ENCODE results near the gene PCDHGC4. TPM values are rescaled to one million over a fixed set of nuclear protein-coding genes. Genes with fewer than 3 reads are reported as not detected.
A peak's percentile ranks its signal among the peaks of the same experiment; 100 is the strongest.

Gene PCDHGC4
- total RNA-seq, 1 experiment from 2014 or later = 0.57 TPM

- in situ Hi-C loops (cut with HindIII; ENCODE audit: low pct_unique_long_range_greater_than_20kb, low sequenced_read_pairs) = no loop called here
- peaks cover 5% of the 10 kb centered on the region for H3K36me3 ChIP-seq (ENCODE audit: control insufficient read depth, insufficient read depth, low read length)
- BruUV-seq (replicated peaks) = no TSS peak
- no peaks in the 10 kb centered on the region; the same call in 1 of the 2 replicates for H3K9me3 ChIP-seq (ENCODE audit: control insufficient read depth, insufficient read depth, low read depth, low read length)
- no peak overlapping the region for H3K4me3 ChIP-seq (ENCODE audit: low read depth in 2 of 2, low read length in 2 of 2)
- no peaks in the 10 kb centered on the region for H3K27me3 ChIP-seq (ENCODE audit: control insufficient read depth, insufficient read depth, low read length)
- peaks cover 37% of the 10 kb centered on the region for H3K4me1 ChIP-seq (ENCODE audit: control insufficient read depth, insufficient read depth, low read length)
- TF ChIP-seq TCF7L2 (IDR thresholded peaks at IDR 0.05; ENCODE audit: low read depth, low read length) = no peak
- no peak for TF ChIP-seq CTCF (IDR thresholded peaks at IDR 0.05)
- TF ChIP-seq POLR2AphosphoS5 (IDR thresholded peaks at IDR 0.05; ENCODE audit: low read depth, low read length) = no peak
- TF ChIP-seq SIN3A (IDR thresholded peaks at IDR 0.05; ENCODE audit: borderline replicate concordance, insufficient read depth, low read depth, low read length) = no peak
- TF ChIP-seq REST (IDR thresholded peaks at IDR 0.05; ENCODE audit: insufficient read depth in 1 of 2, low read depth in 2 of 2, low read length in 1 of 2) = no peak
- ChIA-PET CTCF (interaction anchor here (1.5 kb wide), 1 partner anchor 105 kb away, joined by 17 read pairs; the partner anchor contains the start of gene PCDHGB7), POLR2A (no interaction called here)
- intact Hi-C loops (cut with micrococcal nuclease; ENCODE audit: unreplicated experiment) = loop anchor here (10.0 kb wide), 1 partner anchor 168 kb away; the partner anchor contains the start of genes PCDHGA4, PCDHGB1 and PCDHGB2
- H3K27ac ChIP-seq (ENCODE audit: low read length) = peak overlapping the region; percentile 86
- DNase-seq (ENCODE audit: low read depth, low spot score) (no peak), ATAC-seq (no peak)
Observed at GRCh38 chr5:141522301-141522700, 37.5 kb downstream of the PCDHGC4 start.

GRCh38 chr5:141523991-141524390, 39.2 kb downstream of the PCDHGC4 start:
- Histone ChIP-seq H3K4me1 (ENCODE audit: control insufficient read depth, insufficient read depth, low read length) (peaks cover 35% of the 10 kb centered on the region), H3K9me3 (ENCODE audit: control insufficient read depth, insufficient read depth, low read depth, low read length) (no peaks in the 10 kb centered on the region; the same call in 1 of the 2 replicates), H3K36me3 (ENCODE audit: control insufficient read depth, insufficient read depth, low read length) (peaks cover 15% of the 10 kb centered on the region), H3K4me3 (ENCODE audit: low read depth in 2 of 2, low read length in 2 of 2) (no peak overlapping the region), H3K27ac (ENCODE audit: low read length) (peak overlapping the region; percentile 51), H3K27me3 (ENCODE audit: control insufficient read depth, insufficient read depth, low read length) (no peaks in the 10 kb centered on the region)
- ATAC-seq (no peak), DNase-seq (ENCODE audit: low read depth, low spot score) (no peak)
- TF ChIP-seq SIN3A (IDR thresholded peaks at IDR 0.05; ENCODE audit: borderline replicate concordance, insufficient read depth, low read depth, low read length) (no peak), CTCF (IDR thresholded peaks at IDR 0.05) (no peak), REST (IDR thresholded peaks at IDR 0.05; ENCODE audit: insufficient read depth in 1 of 2, low read depth in 2 of 2, low read length in 1 of 2) (no peak), TCF7L2 (IDR thresholded peaks at IDR 0.05; ENCODE audit: low read depth, low read length) (no peak), POLR2AphosphoS5 (IDR thresholded peaks at IDR 0.05; ENCODE audit: low read depth, low read length) (no peak)
- intact Hi-C loops (cut with micrococcal nuclease; ENCODE audit: unreplicated experiment) = loop anchor here (1.0 to 10.0 kb wide), 4 partner anchors 45 to 169 kb away; partner anchors contain the start of genes PCDHGA4, PCDHGB1, PCDHGB2 and PCDHGB7
- CTCF ChIA-PET = interaction anchor here (0.6 to 1.6 kb wide), 6 partner anchors 10 to 111 kb away, joined by 3 to 5 read pairs (median 4); partner anchors contain the start of genes PCDHGA10, PCDHGB7 and PCDHGC3
- no TSS peak for BruUV-seq (replicated peaks)
- in situ Hi-C loops (cut with HindIII; ENCODE audit: low pct_unique_long_range_greater_than_20kb, low sequenced_read_pairs) = no loop called here
- POLR2A ChIA-PET = no interaction called here
